GM10266 (cell line): Measurements from ENCODE around the gene MYBPC1.

Experiments
- DNase-seq: peaks from one replicate; pipeline ENCODE4 v3.0.0; 2012; ENCODE audit errors: extremely low spot score
- CTCF ChIP-seq: IDR thresholded peaks from 2 replicates; pipeline ENCODE4 v1.5.1; 2012; ENCODE audit warnings: mild to moderate bottlenecking, low read depth; ENCODE audit not compliant: control insufficient read depth, insufficient read depth; ENCODE audit errors: missing control alignments

Gene MYBPC1

GRCh38 chr12:101598483-101598882 is 3.7 kb downstream of the MYBPC1 start:
- no peak for TF ChIP-seq CTCF
- DNase-seq: no peak

DNA sequence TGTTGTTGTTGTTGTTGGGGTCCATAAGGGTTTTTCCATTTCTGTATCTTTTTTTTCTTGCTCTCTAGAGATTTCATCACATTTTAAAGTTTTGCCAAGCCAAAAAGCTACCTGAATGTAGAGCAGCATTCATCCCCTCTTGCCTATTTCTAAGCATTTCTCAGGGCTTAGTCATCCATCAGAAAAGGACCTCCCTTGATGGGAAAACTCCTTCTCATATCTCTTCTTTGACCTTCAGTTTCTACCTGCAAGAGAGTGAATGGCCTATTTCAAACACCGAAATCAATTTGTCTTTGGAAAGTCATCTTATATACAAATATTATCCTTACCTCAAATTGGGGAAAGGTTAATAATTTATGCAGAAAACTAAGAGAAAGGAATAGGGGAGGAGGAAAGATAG is 4.5 kb downstream of the MYBPC1 start:
- no peak for TF ChIP-seq CTCF
- DNase-seq: no peak

DNA sequence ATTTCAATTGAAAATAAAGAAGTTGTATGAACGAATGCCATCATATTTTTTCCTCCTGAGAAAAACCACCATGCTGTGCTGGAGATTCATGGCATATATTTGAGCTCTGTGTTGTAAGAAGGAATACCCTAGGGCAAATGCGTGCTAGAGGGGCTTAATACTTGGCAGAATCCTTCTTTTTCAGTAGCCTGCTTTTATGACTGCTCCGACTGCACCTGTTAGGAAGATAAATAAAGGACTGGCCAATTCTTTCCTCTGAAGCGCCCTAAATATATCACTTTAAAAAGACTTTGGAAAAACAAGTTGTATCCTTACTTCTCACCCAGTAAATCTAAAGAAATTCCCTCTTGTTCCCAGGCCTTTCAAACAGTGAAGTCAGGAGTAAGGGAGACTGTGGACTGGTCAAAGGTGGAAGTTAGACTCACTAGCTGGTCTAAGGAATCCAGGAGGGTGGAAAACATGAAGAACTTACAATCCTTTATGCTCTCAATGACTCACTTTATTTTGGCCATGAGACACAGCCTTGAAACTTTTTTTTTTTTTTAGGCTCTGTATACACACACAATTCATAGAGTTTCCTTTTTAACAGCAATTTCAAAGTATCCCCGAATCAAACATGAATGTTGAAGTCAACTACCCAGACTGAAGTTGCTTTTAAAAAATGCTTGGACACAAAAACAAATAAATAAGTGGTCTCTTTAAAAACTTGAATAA is 5.2 kb downstream of the MYBPC1 start:
- no peak for DNase-seq
- TF ChIP-seq CTCF: no peak

DNA sequence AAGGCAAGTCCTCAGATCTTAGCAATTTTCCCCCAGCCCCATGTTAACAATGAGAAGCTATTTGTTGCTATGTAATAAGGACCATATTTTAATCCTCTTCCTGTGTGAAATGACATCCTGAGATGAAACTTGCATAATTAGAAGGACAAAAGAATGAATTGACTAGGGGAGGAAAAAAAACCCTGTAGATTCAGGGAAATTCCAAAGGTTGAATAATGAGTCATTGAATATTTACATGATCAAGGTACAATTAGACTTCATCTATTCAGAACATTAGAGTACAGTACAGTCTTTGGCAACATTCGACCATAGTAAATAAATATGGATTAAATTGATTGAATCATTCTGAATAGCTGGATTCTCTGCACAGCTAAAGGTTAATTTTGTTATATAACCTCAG is 9.4 kb downstream of the MYBPC1 start:
- DNase-seq: no peak
- TF ChIP-seq CTCF: no peak

- TF ChIP-seq CTCF: no peak
- no peak for DNase-seq
Observed at GRCh38 chr12:101607894-101608293, 13.1 kb downstream of the MYBPC1 start.

- no peak for TF ChIP-seq CTCF
- DNase-seq: no peak
Observed at GRCh38 chr12:101608301-101609133, 13.7 kb downstream of the MYBPC1 start.

DNA sequence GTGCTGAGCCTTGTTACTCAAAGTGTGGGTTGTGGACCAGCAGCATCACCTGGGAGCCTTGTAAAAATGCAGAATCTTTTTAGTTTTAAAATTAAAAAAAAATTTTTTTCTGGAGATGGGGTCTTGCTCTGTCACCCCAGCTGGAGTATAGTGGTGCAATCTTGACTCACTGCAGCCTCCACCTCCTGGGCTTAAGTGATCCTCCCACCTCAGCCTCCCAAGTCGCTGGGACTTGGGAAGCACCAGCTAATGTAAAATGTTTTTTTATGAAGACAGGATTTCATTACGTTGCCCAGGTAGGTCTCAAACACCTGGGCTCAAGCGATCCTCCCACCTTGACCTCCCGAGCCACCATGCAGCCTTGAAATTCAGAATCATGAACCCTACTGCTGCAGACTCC is 14.4 kb downstream of the MYBPC1 start:
- no peak for TF ChIP-seq CTCF
- no peak for DNase-seq
